OCI-LY7 (cell line): ENCODE measurements around the gene PPP4R2. TPM values are rescaled to one million over a fixed set of nuclear protein-coding genes. Genes with fewer than 3 reads are reported as not detected.

Experiments
- BruUV-seq: library from RNA; stranded (reverse); fragments of 400-500 nt; replicated peaks from 2 replicates; lab custom pipeline; 2021; lab: Mats Ljungman, UMichigan
- CTCF ChIA-PET: fragments of 300-600 bp; sonication (Branson Sonifier 250); formaldehyde crosslinking; loops from one replicate; lab custom pipeline; 2022; ENCODE audit warnings: antibody characterized with exemption; ENCODE audit not compliant: unreplicated experiment; lab: Charles Lee
- POLR2A ChIA-PET: fragments of 300-600 bp; sonication (Branson Sonifier 250); formaldehyde crosslinking; loops from one replicate; lab custom pipeline; 2022; ENCODE audit warnings: antibody characterized with exemption; lab: Charles Lee
- DNase-seq: peaks from one replicate; pipeline ENCODE4 v3.0.0-alpha.2; 2015; ENCODE audit warnings: low spot score
- H2AFZ ChIP-seq: fragments of 200-600 bp; sonication (generic), shearing (Covaris generic); 2 replicates; pipeline ENCODE4 v1.6.1; 2014; ENCODE audit warnings: mild to moderate bottlenecking, antibody characterized with exemption, low read length, moderate library complexity
- H3K27ac ChIP-seq: fragments of 200-600 bp; sonication (generic); 2 replicates; pipeline ENCODE4 v1.5.1; 2014; ENCODE audit warnings: mixed run types, low read depth, mild to moderate bottlenecking, moderate library complexity, low read length, inconsistent platforms; ENCODE audit not compliant: poor library complexity, severe bottlenecking
- H3K36me3 ChIP-seq: fragments of 200-600 bp; sonication (generic); 2 replicates; pipeline ENCODE4 v1.6.1; 2014; ENCODE audit warnings: mild to moderate bottlenecking, antibody characterized with exemption, low read length, moderate library complexity, mixed read lengths; ENCODE audit not compliant: insufficient read depth
- H3K4me1 ChIP-seq: fragments of 200-600 bp; sonication (generic); 2 replicates; pipeline ENCODE4 v1.5.1; 2014; ENCODE audit warnings: mild to moderate bottlenecking, low read length; ENCODE audit not compliant: insufficient read depth, poor library complexity, severe bottlenecking
- H3K4me2 ChIP-seq: fragments of 200-600 bp; sonication (generic); 2 replicates; pipeline ENCODE4 v1.6.1; 2014; ENCODE audit warnings: mild to moderate bottlenecking, low read length
- H3K4me3 ChIP-seq: fragments of 200-600 bp; sonication (generic); 2 replicates; pipeline ENCODE4 v1.5.1; 2014; ENCODE audit warnings: mild to moderate bottlenecking, low read depth, low read length; ENCODE audit not compliant: poor library complexity, severe bottlenecking
- H3K79me2 ChIP-seq: fragments of 200-600 bp; sonication (generic); 2 replicates; pipeline ENCODE4 v1.6.1; 2016; ENCODE audit warnings: low read depth, mild to moderate bottlenecking, low read length, moderate library complexity, mixed read lengths; ENCODE audit not compliant: insufficient read depth
- H3K9me2 ChIP-seq: fragments of 200-600 bp; sonication (generic); 2 replicates; pipeline ENCODE4 v1.6.1; 2016; ENCODE audit warnings: mild to moderate bottlenecking, low read length, mixed read lengths; ENCODE audit not compliant: insufficient read depth
- H3K9me3 ChIP-seq: fragments of 200-600 bp; sonication (generic); 2 replicates; pipeline ENCODE4 v1.6.1; 2014; ENCODE audit warnings: mild to moderate bottlenecking, mixed run types, low read length, mixed read lengths
- H4K20me1 ChIP-seq: fragments of 200-600 bp; sonication (generic); 2 replicates; pipeline ENCODE4 v1.6.1; 2014; ENCODE audit warnings: mild to moderate bottlenecking, antibody characterized with exemption, low read length, moderate library complexity, mixed read lengths; ENCODE audit not compliant: insufficient read depth
- CTCF ChIP-seq: fragments of 200-600 bp; sonication (generic); conservative IDR thresholded peaks from 2 replicates; pipeline ENCODE4 v1.5.1; 2014; ENCODE audit warnings: mild to moderate bottlenecking, antibody characterized with exemption, low read length, moderate library complexity, mixed read lengths
- EZH2phosphoT487 ChIP-seq: fragments of 200-600 bp; sonication (generic); IDR thresholded peaks from 2 replicates; pipeline ENCODE4 v1.6.1; 2018; ENCODE audit warnings: low read depth, borderline replicate concordance, mild to moderate bottlenecking, mixed run types, antibody characterized with exemption, low read length, moderate library complexity, mixed read lengths
- intact Hi-C: fragments of 100-400 bp; cut with micrococcal nuclease; formaldehyde crosslinking; loops from one replicate; pipeline ENCODE4 v1.10.0; 2022; ENCODE audit not compliant: unreplicated experiment
- total RNA-seq, 2 experiments: library from RNA; depleted of rRNA in 1 of 2; stranded (reverse); fragments of >200 nt in 1 of 2; shearing (Covaris generic) in 1 of 2; gene quantifications; 2 replicates each; pipeline ENCODE4 v1.2.3, GENCODE V29; 2014 to 2022

The PPP4R2 gene
- total RNA-seq, 2 experiments from 2014 or later, result 52.0 to 99.5 TPM

DNA sequence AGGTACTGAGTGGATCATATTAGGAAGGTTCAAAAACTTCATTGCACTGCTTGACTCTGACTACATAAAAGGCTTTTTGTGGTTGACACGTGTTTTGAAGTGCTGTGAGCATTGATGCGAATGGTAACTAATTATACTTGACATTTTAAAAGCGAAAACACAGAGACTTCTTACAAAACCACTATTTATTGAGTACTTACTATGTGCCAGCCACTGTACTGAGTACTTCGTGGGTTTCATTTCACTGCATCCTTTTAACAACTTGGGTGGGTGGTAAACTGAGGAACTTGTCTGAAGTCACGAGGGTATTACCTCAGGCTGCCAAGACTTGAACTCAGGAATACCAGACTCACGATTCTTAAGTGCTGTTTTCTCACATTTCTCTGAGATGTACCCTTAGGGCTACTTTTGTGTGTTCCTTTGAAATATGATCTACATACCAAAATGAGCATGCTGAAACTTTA is 45.3 kb upstream of the PPP4R2 start:
- intact Hi-C loops, result no loop called here

GRCh38 chr3:72953325-72953956 is 43.2 kb upstream of the PPP4R2 start:
- intact Hi-C loops, result no loop called here

More for the DNA sequence above, 45.3 kb upstream of the PPP4R2 start:
- H3K36me3 ChIP-seq, result no peaks in the 10 kb centered on the region
- no peaks in the 10 kb centered on the region for H3K9me3 ChIP-seq
- 0 out of 2 replicates have a peak overlapping the region, but pooled peaks have one; percentile 10 for H2AFZ ChIP-seq
- peak overlapping the region; percentile 28; the same call in 1 of the 2 replicates for H3K4me2 ChIP-seq
- no peaks in the 10 kb centered on the region for H3K9me2 ChIP-seq
- ChIA-PET CTCF (no interaction called here), POLR2A (interaction anchor here (0.7 kb wide), 1 partner anchor 265 kb away, joined by 4 read pairs; no protein-coding TSS in a partner anchor)
- TF ChIP-seq EZH2phosphoT487 (no peak), CTCF (no peak)
- peak; percentile 10 for DNase-seq
- H4K20me1 ChIP-seq, result no peaks in the 10 kb centered on the region
- no peak overlapping the region for H3K4me3 ChIP-seq
- H3K27ac ChIP-seq, result no peak overlapping the region
- no peaks in the 10 kb centered on the region for H3K79me2 ChIP-seq
- peaks cover 18% of the 10 kb centered on the region for H3K4me1 ChIP-seq
- BruUV-seq, result no TSS peak

More at GRCh38 chr3:72953325-72953956, 43.2 kb upstream of the PPP4R2 start:
- H3K27ac ChIP-seq, result no peak overlapping the region
- ChIA-PET POLR2A (interaction anchor here (0.6 kb wide), 1 partner anchor 69 kb away, joined by 3 read pairs; no protein-coding TSS in a partner anchor), CTCF (interaction anchor here (1.3 kb wide), 1 partner anchor 10 kb away, joined by 3 read pairs; no protein-coding TSS in a partner anchor)
- H3K4me1 ChIP-seq, result peaks cover 18% of the 10 kb centered on the region
- no peak for DNase-seq
- H2AFZ ChIP-seq, result peak overlapping the region; percentile 54
- TF ChIP-seq CTCF (no peak), EZH2phosphoT487 (no peak)
- no peak overlapping the region for H3K4me3 ChIP-seq
- no TSS peak for BruUV-seq
- no peaks in the 10 kb centered on the region for H3K36me3 ChIP-seq
- no peaks in the 10 kb centered on the region for H3K9me2 ChIP-seq
- H3K79me2 ChIP-seq, result no peaks in the 10 kb centered on the region
- H3K4me2 ChIP-seq, result no peak overlapping the region
- H3K9me3 ChIP-seq, result no peaks in the 10 kb centered on the region
- no peaks in the 10 kb centered on the region for H4K20me1 ChIP-seq
